HFF-Myc (cell line): Measurements from ENCODE around the gene RPA1.
A peak's percentile ranks its signal among the peaks of the same experiment; 100 is the strongest.
"Not testable (repeated sequence)": the region's sequence is repeated elsewhere in the genome, so short reads cannot be mapped to it uniquely, and the experiment has no call there.

ENCODE experiments used
- DNase-seq: peaks from one replicate; pipeline ENCODE4 v3.0.0-alpha.2; 2011; ENCODE audit warnings: low read depth; ENCODE audit errors: extremely low read depth
- H3K4me3 ChIP-seq: replicated peaks from 2 replicates; pipeline ENCODE4 v1.5.1; 2011; ENCODE audit warnings: low read depth, mild to moderate bottlenecking, control low read depth, low read length
- CTCF ChIP-seq: IDR thresholded peaks from 2 replicates; pipeline ENCODE4 v1.5.1; 2012; ENCODE audit warnings: mild to moderate bottlenecking, low read depth, low read length, control low read depth; ENCODE audit errors: missing control alignments

Gene RPA1

GRCh38 chr17:1882836-1883235, 53.0 kb downstream of the RPA1 start:
- DNase-seq: peak; percentile 3
- H3K4me3 ChIP-seq: no peak overlapping the region
- TF ChIP-seq CTCF: peak; percentile 59

- no peak for DNase-seq
- no peak for TF ChIP-seq CTCF
- no peak overlapping the region for H3K4me3 ChIP-seq
Observed at GRCh38 chr17:1883536-1883935, 53.7 kb downstream of the RPA1 start.

- no peak for DNase-seq
- no peak for TF ChIP-seq CTCF
- no peak overlapping the region for H3K4me3 ChIP-seq
Observed at GRCh38 chr17:1888741-1889140, 58.9 kb downstream of the RPA1 start.

- no peak for TF ChIP-seq CTCF
- no peak for DNase-seq
- H3K4me3 ChIP-seq: no peak overlapping the region
Observed at GRCh38 chr17:1890758-1891450, 61.1 kb downstream of the RPA1 start.

- TF ChIP-seq CTCF: no peak
- no peak for DNase-seq
- no peak overlapping the region for H3K4me3 ChIP-seq
Observed at GRCh38 chr17:1894753-1895339, 65.0 kb downstream of the RPA1 start.

- not testable (repeated sequence) for DNase-seq
Observed at GRCh38 chr17:1895479-1895878, 65.7 kb downstream of the RPA1 start.

GRCh38 chr17:1896243-1897104, 66.7 kb downstream of the RPA1 start:
- TF ChIP-seq CTCF: no peak
- DNase-seq: no peak
- no peak overlapping the region for H3K4me3 ChIP-seq

More at GRCh38 chr17:1895479-1895878, 65.7 kb downstream of the RPA1 start:
- not testable (repeated sequence) for H3K4me3 ChIP-seq
